NCI-H1417 treated with DMSO at 0.1 percent for 48 hours (cell line): ENCODE results near the gene RABIF.
"Not testable (repeated sequence)": the region's sequence is repeated elsewhere in the genome, so short reads cannot be mapped to it uniquely, and the experiment has no call there.

Experiments used
- DNase-seq: peaks from one replicate; lab custom pipeline; 2025; lab: John Stamatoyannopoulos, UW

RABIF gene

DNA sequence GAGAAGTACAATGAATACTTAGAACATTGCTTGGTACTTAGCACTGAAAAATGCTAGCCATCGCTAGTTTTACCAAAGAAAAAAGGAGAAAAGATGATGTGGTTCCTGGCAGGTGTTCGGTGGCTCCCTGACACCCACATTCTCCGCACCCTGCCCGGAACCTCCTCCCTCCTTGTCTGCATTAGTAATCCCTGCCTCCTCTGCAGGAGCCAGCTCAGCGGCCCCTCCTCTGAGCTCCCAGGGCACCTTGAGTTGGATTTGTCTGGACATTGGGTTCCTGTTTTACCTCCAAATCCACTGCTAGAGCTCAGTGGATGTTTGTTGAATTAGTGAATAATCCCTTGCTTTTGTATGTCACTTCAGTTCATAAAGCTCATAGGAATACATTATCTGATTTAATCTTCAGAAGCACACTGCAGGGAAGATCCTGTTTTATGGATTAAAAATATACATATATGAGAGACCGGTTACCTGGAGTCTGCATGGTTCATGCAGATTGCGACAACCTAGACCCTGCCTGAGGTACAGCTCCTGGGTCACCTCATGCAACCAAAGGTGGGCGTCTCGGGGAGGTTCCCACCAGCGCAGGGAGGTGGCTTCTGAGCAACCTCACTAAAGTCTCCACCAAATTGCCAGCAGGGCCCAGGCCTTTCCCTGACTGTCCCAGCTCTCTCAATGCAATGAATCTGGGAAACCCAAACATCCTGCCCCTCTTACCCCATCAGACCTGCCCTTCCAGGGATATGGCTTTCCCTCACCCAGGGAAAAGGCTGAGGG lies 54.0 kb downstream of the RABIF start:
- no peak for DNase-seq

DNA sequence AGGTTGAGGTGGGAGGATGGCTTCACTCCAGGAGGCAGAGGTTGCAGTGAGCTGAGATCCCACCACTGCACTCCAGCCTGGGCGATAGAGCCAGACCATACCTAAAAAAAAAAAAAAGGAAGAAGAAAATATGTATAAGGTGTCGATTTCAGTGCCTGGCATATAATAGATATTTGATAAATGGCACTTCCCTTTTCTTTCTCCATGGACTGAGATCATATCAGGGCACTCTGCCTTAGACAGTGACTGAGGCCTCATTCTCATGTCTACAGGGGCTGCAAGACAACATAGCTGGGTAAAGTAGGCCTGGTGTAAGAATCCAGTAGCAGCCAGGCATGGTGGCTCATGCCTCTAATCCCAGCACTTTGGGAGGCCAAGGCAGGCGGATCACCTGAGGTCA lies 57.0 kb downstream of the RABIF start:
- no peak for DNase-seq

DNA sequence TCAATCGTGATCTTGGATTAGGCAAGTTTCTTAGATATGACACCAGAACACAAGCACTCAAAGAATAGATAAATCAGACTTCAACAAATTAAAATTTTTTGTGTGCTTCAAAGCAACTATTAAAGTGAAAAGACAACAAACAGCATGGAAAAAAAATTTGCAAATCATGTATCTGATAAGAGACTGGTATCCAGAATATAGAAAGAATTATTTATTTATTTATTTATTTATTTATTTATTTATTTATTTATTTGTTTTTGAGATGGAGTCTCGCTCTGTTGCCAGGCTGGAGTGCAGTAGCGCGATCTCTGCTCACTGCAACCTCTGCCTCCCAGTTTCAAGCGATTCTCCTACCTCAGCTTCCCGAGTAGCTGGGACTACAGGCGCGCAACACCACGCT lies 59.7 kb downstream of the RABIF start:
- DNase-seq: not testable (repeated sequence)
